Endodermal cell (in vitro differentiated cells): ENCODE measurements around the gene ERG. TPM values are rescaled to one million over a fixed set of nuclear protein-coding genes. Genes with fewer than 3 reads are reported as not detected.

Experiments
- DNase-seq: peaks from one replicate; pipeline ENCODE4 v3.0.0-alpha.2; 2017
- H3K27ac ChIP-seq: 2 replicates; pipeline ENCODE4 v1.5.1; 2013; ENCODE audit warnings: mild to moderate bottlenecking, low read depth, low read length, moderate library complexity
- H3K27me3 ChIP-seq: 2 replicates; pipeline ENCODE4 v1.6.1; 2013; ENCODE audit warnings: mild to moderate bottlenecking, low read length, moderate library complexity; ENCODE audit not compliant: insufficient read depth, control insufficient read depth, poor library complexity, severe bottlenecking
- H3K36me3 ChIP-seq: 2 replicates; pipeline ENCODE4 v1.7.0; 2013; ENCODE audit warnings: mild to moderate bottlenecking, low read length, moderate library complexity; ENCODE audit not compliant: control insufficient read depth, insufficient read depth
- H3K4me1 ChIP-seq: one replicate; pipeline ENCODE4 v1.7.0; 2013; ENCODE audit warnings: low read length; ENCODE audit not compliant: control insufficient read depth, insufficient read depth
- H3K4me3 ChIP-seq: 2 replicates; pipeline ENCODE4 v1.5.1; 2013; ENCODE audit warnings: mild to moderate bottlenecking, low read length, moderate library complexity
- H3K9ac ChIP-seq: 2 replicates; pipeline ENCODE4 v1.6.1; 2013; ENCODE audit warnings: mild to moderate bottlenecking, low read length, moderate library complexity; ENCODE audit not compliant: poor library complexity, severe bottlenecking; ENCODE audit errors: extremely low read depth
- H3K9me3 ChIP-seq: 2 replicates; pipeline ENCODE4 v1.6.1; 2013; ENCODE audit warnings: mild to moderate bottlenecking, low read length, moderate library complexity; ENCODE audit not compliant: control insufficient read depth
- H3K27ac Mint-ChIP-seq: 2 replicates; pipeline ENCODE4 v1.8.0; 2020; ENCODE audit warnings: mixed read lengths
- H3K27me3 Mint-ChIP-seq: 2 replicates; pipeline ENCODE4 v1.8.0; 2021; ENCODE audit warnings: mild to moderate bottlenecking, mixed read lengths; ENCODE audit not compliant: insufficient read depth
- H3K36me3 Mint-ChIP-seq: 2 replicates; pipeline ENCODE4 v1.8.0; 2020; ENCODE audit warnings: low read depth, mixed read lengths
- H3K4me1 Mint-ChIP-seq: 2 replicates; pipeline ENCODE4 v1.8.0; 2020; ENCODE audit warnings: mixed read lengths
- H3K4me3 Mint-ChIP-seq: 2 replicates; pipeline ENCODE4 v1.8.0; 2020; ENCODE audit warnings: mild to moderate bottlenecking, moderate library complexity, mixed read lengths
- H3K9me3 Mint-ChIP-seq: 2 replicates; pipeline ENCODE4 v1.8.0; 2020; ENCODE audit warnings: mild to moderate bottlenecking, mixed read lengths
- CTCF ChIP-seq: fragments of 200-600 bp; sonication (generic); conservative IDR thresholded peaks from 2 replicates; pipeline ENCODE4 v1.5.0; 2021; ENCODE audit warnings: antibody characterized with exemption, mild to moderate bottlenecking
- WGBS, 2 experiments: methylation state at CpG; one replicate each; pipeline versions ENCODE4 v1.1.5 to v1.1.7; 2013; ENCODE audit warnings: missing lambda C conversion rate in 2 of 2, mixed read lengths in 1 of 2; ENCODE audit not compliant: insufficient coverage in 1 of 2, insufficient read length in 1 of 2; 5-methylcytosine and 5-hydroxymethylcytosine counted together
- total RNA-seq, 2 donors: library from RNA; stranded (reverse); fragmentation: NEBNext Ultra II Directional in 1 of 2; extraction: Animal tissue kit (Norgen Biotek cat#: 25700) in 1 of 2; gene quantifications; 2 replicates in 1 of 2; 3 replicates in 1 of 2; pipeline ENCODE4 v1.2.1, GENCODE V29; 2021

ERG gene
- total RNA-seq, 2 donors from 2014 or later, result not detected

GRCh38 chr21:38479641-38480525 lies 18.4 kb downstream of the ERG start:
- H3K9me3 ChIP-seq, result no peaks in the 10 kb centered on the region
- H3K36me3 ChIP-seq, result no peaks in the 10 kb centered on the region
- no peak for DNase-seq
- H3K4me1 Mint-ChIP-seq, result peaks cover 3% of the 10 kb centered on the region
- no peak overlapping the region for H3K27ac ChIP-seq
- H3K27ac Mint-ChIP-seq, result no peak overlapping the region
- no peak overlapping the region for H3K9ac ChIP-seq
- 86 to 93% methylated on average over 8 to 12 of the region's 12 CpGs for WGBS, 2 experiments
- no peak overlapping the region for H3K4me3 Mint-ChIP-seq
- no peaks in the 10 kb centered on the region for H3K4me1 ChIP-seq
- H3K27me3 Mint-ChIP-seq, result no peaks in the 10 kb centered on the region
- TF ChIP-seq CTCF, result no peak
- no peaks in the 10 kb centered on the region for H3K27me3 ChIP-seq
- no peaks in the 10 kb centered on the region for H3K36me3 Mint-ChIP-seq
- no peaks in the 10 kb centered on the region for H3K9me3 Mint-ChIP-seq
- H3K4me3 ChIP-seq, result no peak overlapping the region

- Histone ChIP-seq H3K4me1 (no peaks in the 10 kb centered on the region), H3K27ac (no peak overlapping the region), H3K27me3 (no peaks in the 10 kb centered on the region), H3K9me3 (no peaks in the 10 kb centered on the region), H3K36me3 (no peaks in the 10 kb centered on the region), H3K9ac (no peak overlapping the region), H3K4me3 (no peak overlapping the region)
- H3K36me3 Mint-ChIP-seq, result no peaks in the 10 kb centered on the region
- H3K27ac Mint-ChIP-seq, result no peak overlapping the region
- no peak for TF ChIP-seq CTCF
- peaks cover 7% of the 10 kb centered on the region for H3K4me1 Mint-ChIP-seq
- no peak for DNase-seq
- no peak overlapping the region for H3K4me3 Mint-ChIP-seq
- WGBS, 2 experiments, result 94 to 100% methylated on average over 3 to 4 of the region's 4 CpGs
- no peaks in the 10 kb centered on the region for H3K9me3 Mint-ChIP-seq
- H3K27me3 Mint-ChIP-seq, result no peaks in the 10 kb centered on the region
Observed at GRCh38 chr21:38478782-38479181, 19.5 kb downstream of the ERG start.

- no peaks in the 10 kb centered on the region for H3K27me3 ChIP-seq
- Mint-ChIP-seq H3K27ac (no peak overlapping the region), H3K4me1 (peaks cover 14% of the 10 kb centered on the region), H3K36me3 (no peaks in the 10 kb centered on the region), H3K9me3 (no peaks in the 10 kb centered on the region), H3K4me3 (no peak overlapping the region), H3K27me3 (no peaks in the 10 kb centered on the region)
- H3K27ac ChIP-seq, result no peak overlapping the region
- H3K9ac ChIP-seq, result no peak overlapping the region
- H3K4me1 ChIP-seq, result no peaks in the 10 kb centered on the region
- H3K4me3 ChIP-seq, result no peak overlapping the region
- DNase-seq, result no peak
- H3K36me3 ChIP-seq, result no peaks in the 10 kb centered on the region
- H3K9me3 ChIP-seq, result no peaks in the 10 kb centered on the region
- WGBS, 2 experiments, result 90 to 93% methylated on average over 7 to 9 of the region's 9 CpGs
- no peak for TF ChIP-seq CTCF
Observed at GRCh38 chr21:38477226-38477625, 21.1 kb downstream of the ERG start.
